22Rv1 (cell line): ENCODE results near the gene TMX1.

ENCODE experiments used
- H3K27ac ChIP-seq: fragments of 450-650 bp; 2 replicates; pipeline ENCODE4 v1.5.1; 2017
- ZFX ChIP-seq: fragments of 450-650 bp; IDR thresholded peaks from 2 replicates; pipeline ENCODE4 v1.6.1; 2017; ENCODE audit warnings: antibody characterized with exemption, borderline replicate concordance
- TF ChIP-seq, protein P1 (sequence below): fragments of 450-650 bp; IDR thresholded peaks from 2 replicates; pipeline ENCODE4 v1.5.1; 2017; ENCODE audit warnings: mild to moderate bottlenecking

TMX1 gene

DNA sequence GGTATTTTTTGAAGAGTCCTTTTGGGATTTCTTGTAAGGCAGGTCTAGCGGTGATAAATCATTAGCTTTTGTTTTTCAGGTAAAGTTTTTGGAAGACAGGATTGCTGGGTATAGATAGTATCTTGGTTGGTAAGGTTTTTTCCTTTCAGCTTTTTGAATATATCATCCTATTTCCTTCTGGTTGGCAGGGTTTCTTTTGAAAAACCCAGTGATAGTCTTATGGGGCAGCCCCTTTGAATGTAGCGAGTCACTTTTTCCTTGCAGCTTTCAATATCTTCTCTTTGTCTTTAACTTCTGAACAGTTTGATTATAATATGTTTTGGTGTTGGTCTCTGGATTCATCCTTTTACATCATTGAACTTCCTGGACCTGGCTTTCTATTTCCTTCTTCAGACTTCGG, 20.2 kb downstream of the TMX1 start:
- TF ChIP-seq, protein P1, sequence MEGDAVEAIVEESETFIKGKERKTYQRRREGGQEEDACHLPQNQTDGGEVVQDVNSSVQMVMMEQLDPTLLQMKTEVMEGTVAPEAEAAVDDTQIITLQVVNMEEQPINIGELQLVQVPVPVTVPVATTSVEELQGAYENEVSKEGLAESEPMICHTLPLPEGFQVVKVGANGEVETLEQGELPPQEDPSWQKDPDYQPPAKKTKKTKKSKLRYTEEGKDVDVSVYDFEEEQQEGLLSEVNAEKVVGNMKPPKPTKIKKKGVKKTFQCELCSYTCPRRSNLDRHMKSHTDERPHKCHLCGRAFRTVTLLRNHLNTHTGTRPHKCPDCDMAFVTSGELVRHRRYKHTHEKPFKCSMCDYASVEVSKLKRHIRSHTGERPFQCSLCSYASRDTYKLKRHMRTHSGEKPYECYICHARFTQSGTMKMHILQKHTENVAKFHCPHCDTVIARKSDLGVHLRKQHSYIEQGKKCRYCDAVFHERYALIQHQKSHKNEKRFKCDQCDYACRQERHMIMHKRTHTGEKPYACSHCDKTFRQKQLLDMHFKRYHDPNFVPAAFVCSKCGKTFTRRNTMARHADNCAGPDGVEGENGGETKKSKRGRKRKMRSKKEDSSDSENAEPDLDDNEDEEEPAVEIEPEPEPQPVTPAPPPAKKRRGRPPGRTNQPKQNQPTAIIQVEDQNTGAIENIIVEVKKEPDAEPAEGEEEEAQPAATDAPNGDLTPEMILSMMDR, result no peak
- TF ChIP-seq ZFX, result no peak
- H3K27ac ChIP-seq, result no peak overlapping the region

DNA sequence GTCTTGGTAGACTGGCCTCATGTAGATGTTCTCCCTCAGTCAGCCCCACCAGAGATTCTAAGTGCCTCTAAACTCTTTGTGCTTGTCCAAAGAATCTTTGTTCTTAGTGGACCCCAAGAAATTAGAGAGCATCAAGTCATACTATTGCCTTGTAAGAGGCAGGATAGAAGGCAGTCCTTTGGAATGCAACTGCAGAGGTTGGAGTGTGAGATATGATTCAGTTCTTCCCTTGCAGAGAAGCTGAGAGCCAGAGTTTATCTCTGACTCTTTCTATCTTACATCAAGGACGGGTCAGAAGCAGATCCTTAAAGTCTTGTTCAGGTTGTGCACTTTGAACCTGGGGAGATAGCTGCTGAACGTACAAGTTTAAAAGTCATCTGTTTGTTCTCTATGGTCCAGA, 21.1 kb downstream of the TMX1 start:
- TF ChIP-seq, protein P1, result no peak
- TF ChIP-seq ZFX, result no peak

DNA sequence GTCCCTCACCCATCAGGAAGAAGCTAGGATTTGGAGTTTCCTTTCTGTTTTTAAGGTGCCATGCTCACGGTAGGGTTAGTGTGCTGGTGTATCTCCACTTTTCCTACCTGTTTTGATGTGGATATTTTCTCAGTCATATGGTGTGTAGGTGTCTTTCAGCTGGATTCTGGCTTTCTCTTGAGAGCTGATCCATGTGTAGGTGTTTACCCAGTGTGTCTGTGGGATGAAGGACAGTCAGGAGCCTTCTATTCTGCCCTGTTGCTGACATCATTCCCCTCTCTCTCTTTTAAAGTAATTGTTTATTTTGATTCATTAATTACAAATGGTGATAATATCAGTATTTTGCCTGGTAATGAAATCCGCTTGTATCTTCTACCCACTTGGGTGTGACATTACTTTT, 22.8 kb downstream of the TMX1 start:
- H3K27ac ChIP-seq, result no peak overlapping the region
- no peak for TF ChIP-seq ZFX
- TF ChIP-seq, protein P1, result no peak

More for the DNA sequence above, 21.1 kb downstream of the TMX1 start:
- no peak overlapping the region for H3K27ac ChIP-seq

DNA sequence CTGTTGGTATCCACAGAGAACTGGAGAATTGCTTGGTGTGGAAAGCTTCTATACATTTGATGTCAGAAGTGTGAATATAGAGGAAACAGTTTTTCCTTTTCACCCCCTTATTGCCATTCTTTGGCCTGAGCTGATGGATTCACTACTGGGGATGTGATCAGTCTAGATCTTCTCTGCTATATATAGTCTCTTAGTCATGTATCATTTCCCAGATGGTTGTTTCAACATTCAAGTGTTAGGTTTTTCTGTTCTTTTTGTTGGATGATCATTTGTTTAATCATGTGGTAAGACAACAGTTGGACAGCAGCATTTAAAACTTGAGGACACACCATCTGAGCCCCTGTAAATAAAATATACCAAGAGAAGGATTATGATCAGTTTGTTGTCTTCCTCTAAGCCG, 29.6 kb downstream of the TMX1 start:
- no peak overlapping the region for H3K27ac ChIP-seq
- TF ChIP-seq, protein P1, result no peak
- no peak for TF ChIP-seq ZFX

DNA sequence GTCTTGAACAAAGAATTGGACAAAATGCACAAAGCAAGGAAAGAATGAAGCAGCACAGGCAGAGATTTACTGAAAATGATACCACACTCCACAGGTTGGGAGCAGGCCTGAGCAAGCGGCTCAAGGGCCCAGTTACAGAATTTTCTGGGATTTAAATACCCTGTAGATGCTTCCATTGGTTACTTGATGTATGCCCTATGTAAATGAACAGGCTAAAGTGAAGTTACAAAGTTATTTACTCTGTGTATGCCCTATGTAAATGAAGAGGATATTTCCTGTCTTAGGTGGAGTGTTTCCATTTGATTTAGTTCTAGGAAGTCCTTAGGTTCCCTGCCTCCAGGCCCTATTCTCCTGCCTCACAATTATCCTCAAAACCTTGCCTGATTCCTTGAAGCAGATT, 36.6 kb downstream of the TMX1 start:
- no peak for TF ChIP-seq ZFX
- TF ChIP-seq, protein P1, result no peak
- H3K27ac ChIP-seq, result no peak overlapping the region

DNA sequence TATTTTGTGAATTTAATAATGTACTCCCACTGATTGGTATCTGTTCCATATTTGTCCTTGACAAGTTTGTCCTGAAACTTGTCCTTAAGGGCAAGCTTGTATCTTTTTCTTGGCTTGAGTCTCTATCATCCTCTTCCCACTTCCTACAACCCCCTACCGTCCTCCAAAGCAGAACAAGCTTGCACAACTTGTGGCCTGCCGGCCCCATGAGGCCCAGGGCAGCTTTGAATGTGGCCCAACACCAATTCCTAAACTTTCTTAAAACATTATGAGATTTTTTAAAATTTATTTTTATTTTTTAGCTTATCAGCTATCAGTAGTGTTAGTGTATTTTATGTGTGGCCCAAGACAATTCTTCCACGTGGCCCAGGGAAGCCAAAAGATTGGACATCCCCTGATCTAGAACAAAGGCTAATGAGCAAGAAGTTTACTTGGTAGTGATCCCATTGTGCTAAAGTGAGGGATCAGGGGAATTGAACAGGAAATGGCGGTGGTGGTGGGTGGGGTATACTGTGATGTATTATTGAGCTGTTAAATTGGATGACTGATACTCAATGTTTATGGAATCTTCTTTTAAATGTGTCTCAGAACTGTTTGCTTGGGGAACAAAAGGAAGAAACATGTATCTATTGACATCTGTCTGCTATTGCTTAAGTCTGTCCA, 37.8 kb downstream of the TMX1 start:
- TF ChIP-seq, protein P1, result no peak
- no peak for TF ChIP-seq ZFX
- no peak overlapping the region for H3K27ac ChIP-seq

DNA sequence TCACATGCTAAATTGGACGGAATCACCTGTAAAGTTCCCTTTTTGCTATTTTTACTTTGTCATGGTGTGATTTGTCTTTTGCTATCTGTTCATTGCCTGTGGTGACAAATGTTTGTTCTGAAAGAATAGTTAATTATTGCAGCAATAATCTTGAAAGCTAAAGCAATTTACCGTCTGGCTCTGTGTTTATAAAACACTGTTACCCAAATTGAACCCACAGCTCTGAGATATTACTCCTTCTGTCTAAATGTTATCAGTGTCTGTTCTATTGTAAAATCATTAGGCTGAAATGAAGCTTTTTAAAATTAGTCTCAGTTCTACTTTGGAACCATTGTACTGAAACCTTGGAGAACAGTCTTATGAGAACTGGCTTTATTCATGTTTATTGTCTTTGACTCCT, 42.5 kb downstream of the TMX1 start:
- H3K27ac ChIP-seq, result no peak overlapping the region
- TF ChIP-seq ZFX, result no peak
